ACC112 (cell line): ENCODE data around the gene CARNS1.

Source experiments
- H2AFZ ChIP-seq: fragments of 200-600 bp; sonication (generic); one replicate; pipeline ENCODE4 v1.6.0; 2017; ENCODE audit warnings: antibody characterized with exemption, low read length; ENCODE audit not compliant: unreplicated experiment
- H3K27ac ChIP-seq: fragments of 200-600 bp; sonication (generic); 2 replicates; pipeline ENCODE4 v1.5.1; 2014; ENCODE audit warnings: low read depth, mild to moderate bottlenecking, antibody characterized with exemption, low read length, moderate library complexity
- H3K27me3 ChIP-seq: fragments of 200-600 bp; sonication (generic); 2 replicates; pipeline ENCODE4 v1.6.1; 2014; ENCODE audit warnings: mild to moderate bottlenecking, antibody characterized with exemption, low read length, moderate library complexity, mixed read lengths; ENCODE audit not compliant: insufficient read depth
- H3K36me3 ChIP-seq: fragments of 200-600 bp; sonication (generic); 2 replicates; pipeline ENCODE4 v1.6.1; 2016; ENCODE audit warnings: mild to moderate bottlenecking, antibody characterized with exemption, low read length, moderate library complexity, mixed read lengths; ENCODE audit not compliant: insufficient read depth
- H3K4me1 ChIP-seq: fragments of 200-600 bp; sonication (generic); one replicate; pipeline ENCODE4 v1.6.1; 2016; ENCODE audit warnings: low read length, mixed read lengths; ENCODE audit not compliant: insufficient read depth, unreplicated experiment, control insufficient read depth
- H3K4me3 ChIP-seq: fragments of 200-600 bp; sonication (generic); 2 replicates; pipeline ENCODE4 v1.5.1; 2014; ENCODE audit warnings: mild to moderate bottlenecking, low read depth, low read length
- H3K79me2 ChIP-seq: fragments of 200-600 bp; sonication (generic); one replicate; pipeline ENCODE4 v1.6.0; 2016; ENCODE audit warnings: low read length; ENCODE audit not compliant: control insufficient read depth, unreplicated experiment, insufficient read depth

CARNS1 gene

DNA sequence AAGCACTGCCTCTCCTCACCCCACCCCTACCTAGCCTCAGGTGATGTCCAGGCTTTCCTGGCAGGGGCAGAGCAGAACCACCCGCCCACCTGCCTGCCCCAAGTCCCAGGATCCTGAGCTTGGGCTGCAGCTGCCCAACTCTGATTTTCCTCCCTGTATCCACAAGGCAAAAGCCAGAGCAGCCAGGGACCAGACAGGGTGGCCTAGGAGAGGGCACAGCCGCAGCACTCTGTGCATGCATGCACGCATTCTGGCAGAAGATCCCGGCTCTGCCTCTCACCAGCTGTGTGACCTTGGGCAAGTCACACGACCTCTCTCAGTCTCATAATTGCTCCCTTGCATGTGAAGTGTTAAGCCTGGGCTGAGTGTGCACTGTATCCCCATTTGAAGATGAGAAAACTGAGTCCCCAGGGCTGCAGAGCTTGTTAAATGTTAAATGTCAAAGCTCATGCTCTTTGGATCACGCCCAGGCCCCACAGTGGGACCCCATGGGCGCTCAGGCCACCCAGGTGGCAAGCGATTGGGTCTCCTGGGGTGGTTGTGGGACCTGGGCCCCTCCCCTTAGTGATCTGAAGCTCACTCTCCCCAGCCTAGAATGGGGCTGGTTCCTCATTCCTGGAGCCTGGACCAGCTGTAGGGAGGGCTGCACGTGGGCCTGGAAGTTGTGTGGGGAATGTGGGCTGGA, 2.8 kb upstream of the CARNS1 start:
- H3K4me1 ChIP-seq, result no peaks in the 10 kb centered on the region
- peaks cover 22% of the 10 kb centered on the region for H3K27me3 ChIP-seq

DNA sequence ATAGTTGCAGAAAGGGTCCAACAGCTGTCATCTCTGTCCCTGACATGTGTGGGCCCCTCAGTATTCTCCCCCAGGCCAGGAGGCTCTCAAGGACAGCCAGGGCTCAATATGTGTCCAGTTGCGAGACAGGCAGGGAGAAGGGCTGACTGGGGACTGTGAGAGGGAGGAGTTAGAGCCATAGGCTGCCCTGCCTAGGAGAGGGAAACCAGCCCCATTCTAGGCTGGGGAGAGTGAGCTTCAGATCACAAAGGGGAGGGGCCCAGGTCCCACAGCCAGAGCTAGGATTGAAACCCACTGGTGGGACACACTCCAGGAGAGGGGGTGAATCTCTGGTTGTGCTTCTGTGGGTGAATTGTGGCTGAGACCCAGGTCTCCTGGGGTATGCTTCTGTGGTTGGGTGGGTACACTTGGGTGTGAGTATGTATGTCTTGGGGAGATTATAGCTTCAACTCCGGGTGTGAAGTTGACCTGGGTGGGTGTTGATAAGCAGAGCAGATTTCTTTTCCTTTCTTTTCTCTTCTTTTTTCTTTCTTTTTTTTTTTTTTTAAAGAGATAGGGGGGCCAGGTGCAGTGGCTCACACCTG, 2.1 kb upstream of the CARNS1 start:
- Histone ChIP-seq H2AFZ (no peak overlapping the region), H3K4me1 (no peaks in the 10 kb centered on the region), H3K79me2 (no peaks in the 10 kb centered on the region), H3K27ac (no peak overlapping the region), H3K27me3 (peaks cover 22% of the 10 kb centered on the region), H3K36me3 (no peaks in the 10 kb centered on the region), H3K4me3 (no peak overlapping the region)

More for the DNA sequence above, 2.8 kb upstream of the CARNS1 start:
- no peak overlapping the region for H3K4me3 ChIP-seq
- H2AFZ ChIP-seq, result no peak overlapping the region
- H3K27ac ChIP-seq, result no peak overlapping the region
- H3K36me3 ChIP-seq, result no peaks in the 10 kb centered on the region
- H3K79me2 ChIP-seq, result no peaks in the 10 kb centered on the region

DNA sequence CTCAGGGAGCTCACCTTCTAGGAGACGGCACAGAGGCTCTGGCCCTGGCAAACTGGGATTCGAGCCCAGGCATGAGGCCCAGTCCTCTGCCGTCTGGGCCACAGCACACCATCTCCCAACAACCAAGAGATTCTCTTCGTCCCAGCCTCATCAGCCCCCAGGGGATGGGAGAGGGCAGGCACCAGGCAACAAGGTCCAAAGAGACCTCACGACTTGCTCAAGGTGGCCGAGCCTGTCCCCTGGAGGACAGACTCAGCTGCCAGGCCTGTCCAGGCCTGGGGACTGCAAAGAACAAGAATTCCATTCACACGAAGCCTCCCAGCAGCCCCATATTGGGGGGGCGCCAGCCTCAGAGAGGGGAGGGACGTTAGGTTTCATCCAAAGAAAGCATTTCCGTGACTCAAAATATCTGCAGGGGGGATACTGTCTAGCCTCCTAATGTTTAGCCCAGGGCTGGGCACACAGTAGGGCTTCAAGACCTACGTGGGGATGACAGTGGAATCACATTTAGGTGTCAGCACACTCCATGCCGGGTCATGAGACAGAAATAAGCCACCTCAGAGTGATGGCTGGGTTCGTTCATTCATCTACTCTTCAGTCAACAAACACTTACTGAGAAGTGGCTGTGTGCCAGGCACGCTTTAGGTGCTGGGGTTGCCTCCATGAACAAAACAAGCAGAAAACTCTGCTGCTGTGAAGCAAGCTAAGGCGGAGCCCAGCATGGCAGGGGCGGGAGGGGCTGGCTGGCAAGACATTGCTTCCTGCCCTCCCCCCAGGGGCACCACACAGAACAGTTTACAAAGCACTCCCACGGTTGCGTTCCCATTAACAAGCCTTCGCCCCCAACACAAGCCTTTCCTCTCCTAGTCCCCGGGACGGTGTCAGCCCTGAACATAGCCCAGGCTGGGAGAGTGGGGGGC, 1.2 kb downstream of the CARNS1 start:
- H3K36me3 ChIP-seq, result no peaks in the 10 kb centered on the region
- peaks cover under 1% of the 10 kb centered on the region; the same call in 1 of the 2 replicates for H3K27me3 ChIP-seq
- H3K79me2 ChIP-seq, result no peaks in the 10 kb centered on the region
- no peak overlapping the region for H3K27ac ChIP-seq
- H2AFZ ChIP-seq, result no peak overlapping the region
- peaks cover 7% of the 10 kb centered on the region for H3K4me1 ChIP-seq
- H3K4me3 ChIP-seq, result no peak overlapping the region

DNA sequence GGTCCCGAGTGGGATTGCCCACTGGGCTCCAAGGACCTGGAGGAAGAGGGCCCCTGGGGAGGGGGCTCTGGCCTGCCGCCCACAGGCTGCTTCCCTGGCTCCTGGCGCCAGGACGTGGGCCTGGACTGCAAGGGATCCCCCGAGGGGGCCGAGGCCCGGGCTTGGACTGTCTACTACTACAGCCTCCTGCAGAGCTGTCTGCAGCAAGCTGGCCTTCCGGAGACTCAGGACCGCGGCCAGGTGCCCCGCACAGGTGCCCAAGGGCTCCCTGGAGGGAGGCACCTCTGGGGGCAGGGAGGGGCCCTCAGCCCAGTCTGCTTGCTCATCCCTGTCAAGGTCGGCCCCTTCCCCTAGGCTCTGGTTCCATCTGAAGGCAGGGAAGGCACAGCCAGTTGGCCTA, 1.9 kb downstream of the CARNS1 start:
- no peaks in the 10 kb centered on the region for H3K36me3 ChIP-seq
- H2AFZ ChIP-seq, result no peak overlapping the region
- no peak overlapping the region for H3K27ac ChIP-seq
- H3K4me3 ChIP-seq, result no peak overlapping the region
- no peaks in the 10 kb centered on the region for H3K79me2 ChIP-seq
- H3K4me1 ChIP-seq, result peaks cover 7% of the 10 kb centered on the region
- H3K27me3 ChIP-seq, result no peaks in the 10 kb centered on the region; the same call in 1 of the 2 replicates

DNA sequence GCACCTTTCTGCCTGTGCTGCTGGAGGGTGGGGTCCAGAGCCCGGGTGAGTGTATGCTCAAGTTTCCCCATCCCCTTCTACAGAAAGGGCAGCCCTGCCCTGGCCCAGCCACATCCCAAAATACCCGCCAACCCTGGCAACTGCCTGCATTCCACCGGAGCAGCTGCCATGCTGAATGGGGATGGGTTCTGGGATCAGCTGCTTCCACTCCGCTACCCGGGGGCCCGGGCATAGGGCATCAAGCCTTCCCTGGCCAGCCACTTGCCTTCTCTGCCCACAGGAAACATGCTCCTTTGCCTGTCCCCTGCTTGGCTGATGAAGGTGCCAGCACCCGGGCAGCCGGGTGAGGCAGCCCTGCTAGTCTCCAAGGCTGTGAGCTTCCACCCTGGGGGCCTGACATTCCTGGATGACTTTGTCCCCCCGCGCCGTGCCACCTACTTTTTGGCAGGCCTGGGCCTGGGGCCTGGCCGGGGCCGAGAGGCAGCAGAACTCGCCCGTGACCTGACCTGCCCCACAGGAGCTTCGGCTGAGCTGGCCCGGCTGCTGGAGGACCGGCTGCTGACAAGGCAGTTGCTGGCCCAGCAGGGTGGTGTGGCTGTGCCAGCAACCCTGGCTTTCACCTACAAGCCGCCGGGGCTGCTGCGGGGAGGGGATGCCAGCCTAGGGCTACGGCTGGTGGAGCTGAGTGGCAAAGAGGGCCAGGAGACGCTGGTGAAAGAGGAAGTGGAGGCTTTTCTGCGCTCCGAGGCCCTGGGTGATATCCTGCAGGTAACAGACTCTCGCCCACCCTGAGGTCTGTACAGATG, 3.2 kb downstream of the CARNS1 start:
- Histone ChIP-seq H3K36me3 (no peaks in the 10 kb centered on the region), H3K4me1 (peaks cover 7% of the 10 kb centered on the region), H3K79me2 (no peaks in the 10 kb centered on the region), H3K27me3 (no peaks in the 10 kb centered on the region; the same call in 1 of the 2 replicates), H3K27ac (no peak overlapping the region), H2AFZ (no peak overlapping the region), H3K4me3 (no peak overlapping the region)

DNA sequence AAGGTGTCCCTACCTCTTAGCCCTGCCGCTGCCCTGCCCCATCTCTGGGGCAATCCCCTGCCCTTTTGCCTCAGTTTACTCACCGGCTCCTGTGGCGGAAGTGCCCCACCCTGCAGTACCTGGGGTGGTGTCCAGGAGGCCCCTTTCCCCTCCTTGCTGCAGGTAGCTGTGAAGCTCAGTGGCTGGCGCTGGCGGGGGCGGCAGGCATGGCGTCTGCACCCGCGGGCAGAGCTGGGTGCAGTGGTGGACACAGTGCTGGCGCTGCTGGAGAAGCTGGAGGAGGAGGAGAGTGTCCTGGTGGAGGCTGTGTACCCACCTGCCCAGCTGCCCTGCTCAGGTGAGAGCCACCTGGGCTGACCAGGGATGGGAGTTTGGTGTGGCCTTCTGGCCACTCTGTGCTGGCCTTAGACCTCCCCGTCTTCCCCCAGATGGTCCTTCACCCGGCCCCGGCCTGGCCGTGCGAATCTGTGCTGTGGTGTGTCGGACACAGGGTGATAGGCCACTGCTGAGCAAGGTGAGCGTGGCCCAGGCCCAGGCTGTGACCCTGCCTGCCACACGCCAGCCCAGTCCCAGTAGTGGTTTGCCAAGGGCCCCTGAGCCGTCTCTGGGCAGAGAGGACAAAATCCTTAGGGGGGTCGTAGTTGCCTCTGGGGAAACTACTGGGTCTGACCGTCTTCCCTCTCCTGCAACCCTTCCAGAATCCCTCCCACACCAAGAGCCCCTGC, 4.0 kb downstream of the CARNS1 start:
- H3K4me3 ChIP-seq, result no peak overlapping the region
- H3K27ac ChIP-seq, result no peak overlapping the region
- no peak overlapping the region for H2AFZ ChIP-seq
- H3K36me3 ChIP-seq, result no peaks in the 10 kb centered on the region
- peaks cover 7% of the 10 kb centered on the region for H3K4me1 ChIP-seq
- H3K79me2 ChIP-seq, result no peaks in the 10 kb centered on the region
- no peaks in the 10 kb centered on the region; the same call in 1 of the 2 replicates for H3K27me3 ChIP-seq

DNA sequence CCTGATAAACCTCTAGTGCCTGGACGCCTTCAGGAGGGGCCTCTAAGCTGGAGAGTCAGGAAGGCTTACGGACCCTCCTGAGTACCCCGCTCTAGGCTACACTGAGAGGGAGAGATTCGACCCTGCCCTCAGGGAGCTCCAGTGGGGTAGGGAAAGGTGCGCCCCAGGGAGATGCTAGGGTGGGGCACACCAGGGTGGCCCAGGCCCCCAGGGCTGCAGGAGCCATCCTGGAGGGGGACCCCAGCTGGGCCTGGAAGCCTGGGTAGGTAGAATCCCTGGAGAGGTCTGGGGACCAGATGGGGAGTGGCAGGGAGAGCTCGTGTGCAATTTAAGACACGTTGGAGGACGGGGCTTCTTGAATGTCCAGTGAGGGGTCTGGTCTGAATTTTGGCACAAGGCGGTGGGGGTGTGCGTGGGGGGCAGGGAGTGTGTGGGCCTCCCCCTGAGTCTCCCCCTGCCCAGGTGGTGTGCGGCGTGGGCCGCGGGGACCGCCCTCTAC, 4.7 kb downstream of the CARNS1 start:
- Histone ChIP-seq H3K27ac (no peak overlapping the region), H2AFZ (no peak overlapping the region), H3K4me1 (peaks cover 7% of the 10 kb centered on the region), H3K79me2 (no peaks in the 10 kb centered on the region), H3K27me3 (no peaks in the 10 kb centered on the region; the same call in 1 of the 2 replicates), H3K36me3 (no peaks in the 10 kb centered on the region), H3K4me3 (peak overlapping the region; percentile 92)

DNA sequence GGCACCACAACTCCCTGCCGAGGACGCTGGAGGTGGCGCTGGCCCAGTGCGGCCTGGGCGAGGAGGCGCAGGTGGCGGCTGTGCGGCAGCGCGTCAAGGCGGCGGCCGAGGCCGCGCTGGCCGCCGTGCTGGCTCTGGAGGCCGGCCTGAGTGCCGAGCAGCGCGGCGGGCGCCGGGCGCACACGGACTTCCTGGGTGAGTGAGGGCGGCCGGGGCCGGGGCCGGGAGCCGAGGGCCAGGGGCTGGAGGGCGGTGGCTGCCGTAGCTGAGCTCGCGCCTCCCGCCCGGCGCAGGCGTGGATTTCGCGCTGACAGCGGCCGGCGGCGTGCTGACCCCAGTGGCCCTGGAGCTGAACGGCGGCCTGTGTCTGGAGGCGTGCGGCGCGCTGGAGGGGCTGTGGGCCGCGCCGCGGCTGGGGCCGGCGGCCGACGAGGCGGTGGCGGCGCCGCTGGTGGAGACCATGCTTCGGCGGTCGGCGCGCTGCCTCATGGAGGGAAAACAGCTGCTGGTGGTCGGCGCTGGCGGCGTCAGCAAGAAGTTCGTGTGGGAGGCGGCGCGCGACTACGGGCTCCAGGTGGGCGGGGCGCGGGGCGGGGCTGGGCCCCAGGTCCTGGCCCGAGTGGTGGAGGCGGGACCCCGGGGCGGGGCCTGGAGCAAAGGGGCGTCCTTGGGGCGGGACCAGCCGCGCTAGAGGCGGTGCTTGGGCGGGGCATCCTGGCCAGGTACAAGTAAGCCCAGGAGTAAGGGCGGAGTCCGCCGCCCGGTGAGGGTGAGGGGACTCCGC, 5.4 kb downstream of the CARNS1 start:
- H3K36me3 ChIP-seq, result no peaks in the 10 kb centered on the region
- H3K27me3 ChIP-seq, result no peaks in the 10 kb centered on the region
- no peak overlapping the region for H3K27ac ChIP-seq
- H3K4me1 ChIP-seq, result peaks cover 7% of the 10 kb centered on the region
- H2AFZ ChIP-seq, result peak overlapping the region; percentile 94
- H3K4me3 ChIP-seq, result peak overlapping the region; percentile 92
- H3K79me2 ChIP-seq, result no peaks in the 10 kb centered on the region

DNA sequence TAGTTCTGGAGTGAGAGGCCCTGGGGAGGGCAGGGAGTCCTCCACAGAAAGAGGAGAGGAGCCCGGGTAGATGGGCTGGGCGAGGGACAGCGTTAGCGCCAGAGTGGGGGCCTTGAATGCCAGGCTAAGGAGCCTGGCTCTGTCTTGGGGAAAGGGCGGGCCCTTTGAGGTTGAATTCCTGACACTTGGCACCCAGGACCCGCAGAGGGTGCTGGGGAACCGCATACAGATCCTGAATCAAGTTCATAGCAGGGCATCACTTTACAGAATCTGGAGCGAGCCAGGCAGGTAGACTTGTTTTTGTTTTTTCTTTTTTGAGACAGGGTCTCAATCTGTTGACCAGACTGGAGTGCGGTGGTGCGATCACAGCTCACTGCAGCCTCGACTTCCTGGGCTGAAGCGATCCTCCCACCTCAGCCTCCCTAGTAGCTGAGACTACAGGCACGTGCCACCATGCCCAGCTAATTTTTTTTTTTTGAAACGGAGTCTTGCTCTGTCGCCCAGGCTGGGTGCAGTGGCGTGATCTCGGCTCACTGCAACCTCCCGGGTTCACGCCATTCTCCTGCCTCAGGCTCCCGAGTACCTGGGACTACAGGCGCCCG, 6.1 kb downstream of the CARNS1 start:
- Histone ChIP-seq H3K27me3 (no peaks in the 10 kb centered on the region), H3K36me3 (no peaks in the 10 kb centered on the region), H3K4me3 (peak overlapping the region; percentile 92), H3K79me2 (no peaks in the 10 kb centered on the region), H2AFZ (no peak overlapping the region), H3K27ac (no peak overlapping the region), H3K4me1 (peaks cover 7% of the 10 kb centered on the region)
